ENCODE measurements around the gene STMN1. TPM values are rescaled to one million over a fixed set of nuclear protein-coding genes. Genes with fewer than 3 reads are reported as not detected.

STMN1 gene
- total and polyA plus RNA-seq, 9 of the 15 experiments (the other 6 are each of a cell fraction or from before 2014, with no cell fraction given), result 269 to 2,153 (median 595) TPM

- 6% methylated on average over 13 of the region's 13 CpGs for WGBS (ENCODE audit: insufficient coverage, low coverage, missing lambda C conversion rate)
- peak overlapping the region; percentile 4 for H3K4me3 ChIP-seq
- no peaks in the 10 kb centered on the region for H4K20me1 ChIP-seq (replicated peaks; ENCODE audit: control insufficient read depth, insufficient read depth, low read length)
- H3K27me3 ChIP-seq (ENCODE audit: control insufficient read depth in 2 of 2, insufficient read depth in 2 of 2, low read length in 2 of 2), result no peaks in the 10 kb centered on the region
- in situ Hi-C loops (cut with MboI) (no loop called here), intact Hi-C loops (cut with micrococcal nuclease) (loop anchor here (1.0 to 2.0 kb wide), 2 partner anchors 27 to 65 kb away; partner anchors contain the start of genes PAFAH2 and STMN1)
- ChIA-PET POLR2A (interaction anchor here (0.6 to 3.7 kb wide), 19 partner anchors 10 to 1512 kb away, joined by 3 to 18 read pairs (median 5); partner anchors contain the start of gene STMN1), CTCF (ENCODE audit: low intra/inter-chr PET ratio) (no interaction called here)
- peak overlapping the region; percentile 67 to 80; a peak in 3 of 4 replicates for H3K9ac ChIP-seq (ENCODE audit: insufficient read depth in 1 of 2, low read depth in 2 of 2, low read length in 2 of 2)
- H3K79me2 ChIP-seq (ENCODE audit: control insufficient read depth, insufficient read depth, low read length), result no peaks in the 10 kb centered on the region
- no peaks in the 10 kb centered on the region for H3K9me3 ChIP-seq (replicated peaks; ENCODE audit: control insufficient read depth, insufficient read depth, low read depth, low read length)
- peak overlapping the region; percentile 73 for H2AFZ ChIP-seq (ENCODE audit: low read depth, low read length)
- H3K27ac ChIP-seq (ENCODE audit: extremely low read depth, low read depth, low read length), result peak overlapping the region; percentile 87
- BruUV-seq (replicated peaks), result TSS peak; percentile 99
- peak overlapping the region; percentile 80 for H3K4me2 ChIP-seq (ENCODE audit: insufficient read depth, low read length)
- H3K36me3 ChIP-seq (ENCODE audit: control insufficient read depth, insufficient read depth, low read length), result no peaks in the 10 kb centered on the region
- FAIRE-seq (peak; percentile 96), DNase-seq (ENCODE audit: extremely low read depth in 1 of 4, low spot score in 3 of 4) (peak; percentile 72 to 96 (median 84)), ATAC-seq (peak; percentile 96)
- peaks cover 4% of the 10 kb centered on the region for H3K9me1 ChIP-seq (ENCODE audit: control insufficient read depth, insufficient read depth, low read length)
- peaks cover 20 to 31% of the 10 kb centered on the region in 2 experiments for H3K4me1 ChIP-seq (replicated peaks in 1 of 2; ENCODE audit: control insufficient read depth in 2 of 2, insufficient read depth in 2 of 2, low read length in 2 of 2)
- TF ChIP-seq KLF16 (IDR thresholded peaks at IDR 0.05), result peak; percentile 84; the same call in 1 of the 2 replicates
- TF ChIP-seq CBX2 (IDR thresholded peaks at IDR 0.05; ENCODE audit: insufficient read depth, low read length, poor library complexity, severe bottlenecking), result no peak
- TF ChIP-seq SPI1 (IDR thresholded peaks at IDR 0.05; ENCODE audit: borderline replicate concordance, low read depth, low read length), result no peak
- TF ChIP-seq MXD1 (CRISPR knock-in tag; IDR thresholded peaks at IDR 0.05; ENCODE audit: borderline replicate concordance, poor library complexity, severe bottlenecking), result peak; percentile 22
- TF ChIP-seq PATZ1 (CRISPR knock-in tag; IDR thresholded peaks at IDR 0.05; ENCODE audit: borderline replicate concordance), result no peak
- TF ChIP-seq GABPB1 (CRISPR knock-in tag; IDR thresholded peaks at IDR 0.05), result no peak; the same call in 1 of the 2 replicates
- no peak for TF ChIP-seq PHB (CRISPR knock-in tag; IDR thresholded peaks at IDR 0.05)
- TF ChIP-seq TCF15 (CRISPR knock-in tag; IDR thresholded peaks at IDR 0.05), result no peak
- TF ChIP-seq NFIC (IDR thresholded peaks at IDR 0.05), result peak; percentile 71
- no peak for TF ChIP-seq CHCHD3 (CRISPR knock-in tag; IDR thresholded peaks at IDR 0.05)
- TF ChIP-seq RNF219 (CRISPR knock-in tag; IDR thresholded peaks at IDR 0.05), result no peak
- TF ChIP-seq GMEB1 (CRISPR knock-in tag; IDR thresholded peaks at IDR 0.05), result peak; percentile 40; the same call in 1 of the 2 replicates
- no peak for TF ChIP-seq ZNF133 (CRISPR knock-in tag; IDR thresholded peaks at IDR 0.05)
- TF ChIP-seq ZNF274 (IDR thresholded peaks at IDR 0.05; ENCODE audit: borderline replicate concordance, low read depth, low read length), result no peak
Measured at GRCh38 chr1:25933479-25934365, 27.5 kb upstream of the STMN1 start.
